Measurements from ENCODE around the gene GIT1.
A peak's percentile ranks its signal among the peaks of the same experiment; 100 is the strongest.

- TF ChIP-seq CTCF (IDR thresholded peaks at IDR 0.05; ENCODE audit: insufficient read depth, low read length) = peak; percentile 16
- TF ChIP-seq POLR2AphosphoS5 (IDR thresholded peaks at IDR 0.05; ENCODE audit: low read depth) = no peak; the same call in 1 of the 2 replicates
Measured at GRCh38 chr17:29572691-29573557, 16.5 kb downstream of the GIT1 start.
